Astrocyte (in vitro differentiated cells and primary cell): Measurements from ENCODE around the gene ST3GAL4.

Experiments used
- EZH2 ChIP-seq: IDR thresholded peaks from 2 replicates; pipeline ENCODE4 v1.6.1; 2012; ENCODE audit warnings: mild to moderate bottlenecking, low read length, inconsistent platforms; ENCODE audit not compliant: insufficient read depth
- TF ChIP-seq, protein P1 (sequence below): IDR thresholded peaks from 2 replicates; pipeline ENCODE4 v1.5.1; 2011; ENCODE audit warnings: low read depth, mild to moderate bottlenecking, inconsistent platforms, low read length, moderate library complexity; ENCODE audit not compliant: insufficient read depth

DNA sequence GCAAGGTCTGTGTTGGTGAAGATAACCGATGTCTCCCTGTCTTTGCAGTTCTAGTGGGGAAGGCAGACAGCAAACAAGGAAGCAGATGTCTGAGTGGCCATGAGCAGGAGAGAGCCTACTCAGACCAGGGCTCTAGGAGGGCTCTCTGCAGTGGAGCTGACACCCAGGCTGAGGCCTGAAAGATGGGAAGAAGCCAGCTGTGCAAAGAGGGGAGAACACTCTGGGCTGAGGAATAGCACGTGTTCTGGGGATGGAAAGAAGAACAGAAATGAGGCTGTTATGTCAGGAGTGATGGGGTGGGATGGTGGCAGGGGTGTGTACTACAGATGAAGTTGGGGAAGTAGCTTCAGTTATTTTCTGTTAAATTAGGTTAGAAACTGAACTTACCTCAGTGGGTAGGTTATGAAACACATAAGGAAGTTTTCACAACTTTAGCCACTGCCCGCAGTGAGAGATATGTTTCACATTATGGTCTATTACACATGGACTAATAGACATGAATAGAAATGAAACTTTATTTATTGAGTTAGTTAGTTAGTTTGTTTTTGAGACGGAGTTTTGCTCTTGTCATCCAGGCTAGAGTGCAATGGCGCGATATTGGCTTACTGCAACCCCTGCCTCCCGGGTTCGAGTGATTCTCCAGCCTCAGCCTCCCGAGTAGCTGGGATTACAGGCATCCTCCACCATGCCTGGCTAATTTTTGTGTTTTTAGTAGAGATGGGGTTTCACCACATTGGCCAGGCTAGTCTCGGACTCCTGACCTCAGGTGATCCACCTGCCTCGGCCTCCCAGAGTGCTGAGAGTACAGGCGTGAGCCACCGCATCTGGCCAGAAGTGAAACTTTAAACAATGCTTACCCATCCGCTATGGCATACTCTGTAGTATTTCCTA is 43.8 kb upstream of the ST3GAL4 start:
- TF ChIP-seq, protein P1, sequence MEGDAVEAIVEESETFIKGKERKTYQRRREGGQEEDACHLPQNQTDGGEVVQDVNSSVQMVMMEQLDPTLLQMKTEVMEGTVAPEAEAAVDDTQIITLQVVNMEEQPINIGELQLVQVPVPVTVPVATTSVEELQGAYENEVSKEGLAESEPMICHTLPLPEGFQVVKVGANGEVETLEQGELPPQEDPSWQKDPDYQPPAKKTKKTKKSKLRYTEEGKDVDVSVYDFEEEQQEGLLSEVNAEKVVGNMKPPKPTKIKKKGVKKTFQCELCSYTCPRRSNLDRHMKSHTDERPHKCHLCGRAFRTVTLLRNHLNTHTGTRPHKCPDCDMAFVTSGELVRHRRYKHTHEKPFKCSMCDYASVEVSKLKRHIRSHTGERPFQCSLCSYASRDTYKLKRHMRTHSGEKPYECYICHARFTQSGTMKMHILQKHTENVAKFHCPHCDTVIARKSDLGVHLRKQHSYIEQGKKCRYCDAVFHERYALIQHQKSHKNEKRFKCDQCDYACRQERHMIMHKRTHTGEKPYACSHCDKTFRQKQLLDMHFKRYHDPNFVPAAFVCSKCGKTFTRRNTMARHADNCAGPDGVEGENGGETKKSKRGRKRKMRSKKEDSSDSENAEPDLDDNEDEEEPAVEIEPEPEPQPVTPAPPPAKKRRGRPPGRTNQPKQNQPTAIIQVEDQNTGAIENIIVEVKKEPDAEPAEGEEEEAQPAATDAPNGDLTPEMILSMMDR: no peak
- no peak for TF ChIP-seq EZH2
